ENCODE results near the gene AGFG2. TPM values are rescaled to one million over a fixed set of nuclear protein-coding genes. Genes with fewer than 3 reads are reported as not detected.

Gene AGFG2
- total RNA-seq, 2 donors from 2014 or later: 39.4 to 51.6 TPM

- DNase-seq (ENCODE audit: low spot score): peak; percentile 97
- ATAC-seq (ENCODE audit: insufficient number of reproducible peaks, low FRiP score, low read depth): peak; percentile 99
- Histone ChIP-seq H3K9me3 (no peaks in the 10 kb centered on the region), H3K36me3 (no peaks in the 10 kb centered on the region), H3K4me1 (ENCODE audit: control insufficient read depth in 1 of 2, low read depth in 2 of 2) (peaks cover 4 to 16% of the 10 kb centered on the region in 2 donors), H3K27ac (peak within 1 kb of the TSS; percentile 95 to 97), H3K27me3 (replicated peaks; ENCODE audit: insufficient read depth) (no peaks in the 10 kb centered on the region), H3K4me3 (peak within 1 kb of the TSS; percentile 88)
- TF ChIP-seq CTCF (IDR thresholded peaks at IDR 0.05): no peak
Observed at GRCh38 chr7:100611983-100612729, 73.2 kb downstream of the AGFG2 start, which contains the start of gene MOSPD3. TSS of gene MOSPD3 (plus strand) at chr7:100612540. CDS start at chr7:100612792, 252 bp downstream.

GRCh38 chr7:100612730-100613390, 73.9 kb downstream of the AGFG2 start:
- Histone ChIP-seq H3K27me3 (replicated peaks; ENCODE audit: insufficient read depth) (no peaks in the 10 kb centered on the region), H3K36me3 (no peaks in the 10 kb centered on the region), H3K4me3 (peak overlapping the region; percentile 88), H3K9me3 (no peaks in the 10 kb centered on the region), H3K27ac (peak overlapping the region in 1 of 2 donors; percentile 95), H3K4me1 (ENCODE audit: control insufficient read depth in 1 of 2, low read depth in 2 of 2) (peaks cover 4 to 16% of the 10 kb centered on the region in 2 donors)
- DNase-seq (ENCODE audit: low spot score) (no peak), ATAC-seq (ENCODE audit: insufficient number of reproducible peaks, low FRiP score, low read depth) (no peak)
- TF ChIP-seq CTCF (IDR thresholded peaks at IDR 0.05): no peak

GRCh38 chr7:100613412-100614175, 74.6 kb downstream of the AGFG2 start:
- Histone ChIP-seq H3K27me3 (replicated peaks; ENCODE audit: insufficient read depth) (no peaks in the 10 kb centered on the region), H3K4me3 (peak overlapping the region; percentile 88), H3K9me3 (no peaks in the 10 kb centered on the region), H3K27ac (no peak overlapping the region), H3K36me3 (no peaks in the 10 kb centered on the region), H3K4me1 (ENCODE audit: control insufficient read depth in 1 of 2, low read depth in 2 of 2) (peaks cover 4 to 16% of the 10 kb centered on the region in 2 donors)
- DNase-seq (ENCODE audit: low spot score) (no peak), ATAC-seq (ENCODE audit: insufficient number of reproducible peaks, low FRiP score, low read depth) (no peak)
- no peak for TF ChIP-seq CTCF (IDR thresholded peaks at IDR 0.05)

- Histone ChIP-seq H3K27ac (no peak overlapping the region), H3K36me3 (no peaks in the 10 kb centered on the region), H3K9me3 (no peaks in the 10 kb centered on the region), H3K4me1 (ENCODE audit: control insufficient read depth in 1 of 2, low read depth in 2 of 2) (peaks cover 4 to 16% of the 10 kb centered on the region in 2 donors), H3K27me3 (replicated peaks; ENCODE audit: insufficient read depth) (no peaks in the 10 kb centered on the region), H3K4me3 (no peak overlapping the region)
- no peak for DNase-seq (ENCODE audit: low spot score)
- no peak for TF ChIP-seq CTCF (IDR thresholded peaks at IDR 0.05)
- no peak for ATAC-seq (ENCODE audit: insufficient number of reproducible peaks, low FRiP score, low read depth)
Observed at GRCh38 chr7:100614308-100614861, 75.4 kb downstream of the AGFG2 start.

Other genes with a start within 250 kb of the AGFG2 start
- not detected for gene SPDYE3, start 231.5 kb upstream of the AGFG2 start, total RNA-seq
- gene PILRB, start 181.1 kb upstream of the AGFG2 start, total RNA-seq: 100 to 1,000 TPM in 1 of 2 donors, 10 to 100 TPM in 1; 88.4 to 100 TPM
- 1 to 10 TPM; 5.0 to 8.5 TPM for gene PILRA, start 165.7 kb upstream of the AGFG2 start, total RNA-seq
- gene ZCWPW1, start 110.5 kb upstream of the AGFG2 start, total RNA-seq: 1 to 10 TPM; 3.1 to 3.5 TPM
- gene MEPCE, start 109.4 kb upstream of the AGFG2 start, total RNA-seq: 10 to 100 TPM; 27.2 to 27.8 TPM
- 10 to 100 TPM; 29.5 to 54.7 TPM for gene PPP1R35, start 102.7 kb upstream of the AGFG2 start, total RNA-seq
- gene SPACDR, start 74.9 kb upstream of the AGFG2 start, total RNA-seq: not detected
- 10 to 100 TPM; 25.7 to 45.5 TPM for gene TSC22D4, start 60.0 kb upstream of the AGFG2 start, total RNA-seq
- under 1 TPM; 0.92 to 0.95 TPM for gene NYAP1, start 55.3 kb upstream of the AGFG2 start, total RNA-seq
- gene SAP25, start 34.7 kb downstream of the AGFG2 start, total RNA-seq: 1 to 10 TPM in 1 of 2 donors, under 1 TPM in 1; 0.81 to 1.1 TPM
- gene LRCH4, start 46.9 kb downstream of the AGFG2 start, total RNA-seq: 100 to 1,000 TPM in 1 of 2 donors, 10 to 100 TPM in 1; 99.8 to 131 TPM
- gene FBXO24, start 47.1 kb downstream of the AGFG2 start, total RNA-seq: not detected
- 100 to 1,000 TPM; 130 to 140 TPM for gene PCOLCE, start 63.2 kb downstream of the AGFG2 start, total RNA-seq
- 10 to 100 TPM in 1 of 2 donors, 1 to 10 TPM in 1; 9.2 to 29.6 TPM for gene MOSPD3, start 73.3 kb downstream of the AGFG2 start, total RNA-seq
- gene TFR2, start 102.3 kb downstream of the AGFG2 start, total RNA-seq: 1 to 10 TPM in 1 of 2 donors, under 1 TPM in 1; 0.35 to 1.9 TPM
- not detected for gene ACTL6B, start 117.2 kb downstream of the AGFG2 start, total RNA-seq
- 100 to 1,000 TPM; 176 to 255 TPM for gene GNB2, start 134.5 kb downstream of the AGFG2 start, total RNA-seq
- 10 to 100 TPM; 35.7 to 40.7 TPM for gene GIGYF1, start 155.0 kb downstream of the AGFG2 start, total RNA-seq
- gene POP7, start 166.9 kb downstream of the AGFG2 start, total RNA-seq: 10 to 100 TPM; 19.6 to 21.0 TPM
- gene EPO, start 181.3 kb downstream of the AGFG2 start, total RNA-seq: not detected
- gene ZAN, start 194.4 kb downstream of the AGFG2 start, total RNA-seq: not detected

All from thoracic aorta (tissue), 2 donors.